K562 (cell line): Measurements from ENCODE around the gene OR51V1. TPM values are rescaled to one million over a fixed set of nuclear protein-coding genes. Genes with fewer than 3 reads are reported as not detected.

Source experiments
- BACH1 ChIP-seq: fragments of 200-800 bp; sonication (Bioruptor generic); IDR thresholded peaks from 2 replicates; pipeline ENCODE4 v1.6.1; 2016; ENCODE audit warnings: missing genetic modification characterization, missing compliant biosample characterization
- CREB1 ChIP-seq, 2 experiments: sonication (generic) in 1 of 2; formaldehyde crosslinking in 1 of 2; IDR thresholded peaks; 2 replicates each; pipeline versions ENCODE4 v1.6.1 to v1.8.0; 2012 to 2022; ENCODE audit warnings: inconsistent platforms in 1 of 2, mild to moderate bottlenecking in 1 of 2, missing genetic modification reagents in 1 of 2, moderate library complexity in 1 of 2
- DMBX1 ChIP-seq: fragments of 250-450 bp; sonication (Bioruptor Pico); IDR thresholded peaks from 2 replicates; pipeline ENCODE4 v1.8.0; 2022; ENCODE audit warnings: inconsistent platforms, mild to moderate bottlenecking, moderate library complexity, borderline replicate concordance
- FOXM1 ChIP-seq, 2 experiments: fragments of 450-650 bp in 1 of 2; sonication (generic) in 1 of 2; formaldehyde crosslinking in 1 of 2; IDR thresholded peaks; 2 replicates each; pipeline versions ENCODE4 v1.6.1 to v1.9.0; 2017 to 2022; ENCODE audit warnings: low read depth in 2 of 2, mild to moderate bottlenecking in 2 of 2, missing genetic modification reagents in 1 of 2, moderate library complexity in 1 of 2
- HDAC3 ChIP-seq: fragments of 450-650 bp; IDR thresholded peaks from 2 replicates; pipeline ENCODE4 v1.6.1; 2018; ENCODE audit warnings: borderline replicate concordance, mild to moderate bottlenecking, moderate library complexity; ENCODE audit not compliant: partially characterized antibody
- HLTF ChIP-seq: fragments of 450-650 bp; IDR thresholded peaks from 2 replicates; pipeline ENCODE4 v1.6.1; 2016
- MAZ ChIP-seq, 2 experiments: fragments of 450-650 bp in 1 of 2; sonication (generic) in 1 of 2; formaldehyde crosslinking; IDR thresholded peaks in 1 of 2; conservative IDR thresholded peaks in 1 of 2; 2 replicates each; pipeline versions ENCODE4 v1.4.0 to v1.5.0; 2020; ENCODE audit warnings: mild to moderate bottlenecking in 1 of 2, missing genetic modification reagents in 1 of 2
- MECOM ChIP-seq: fragments of 250-450 bp; sonication (Bioruptor Pico); IDR thresholded peaks from 2 replicates; pipeline ENCODE4 v1.8.0; 2022; ENCODE audit warnings: inconsistent platforms
- SOX6 ChIP-seq: fragments of 450-650 bp; IDR thresholded peaks from 2 replicates; pipeline ENCODE4 v1.6.1; 2014; ENCODE audit warnings: mild to moderate bottlenecking
- TARDBP ChIP-seq: fragments of 450-650 bp; IDR thresholded peaks from 2 replicates; pipeline ENCODE4 v1.6.1; 2016
- THRAP3 ChIP-seq: fragments of 450-650 bp; IDR thresholded peaks from 2 replicates; pipeline ENCODE4 v1.6.1; 2016; ENCODE audit warnings: mild to moderate bottlenecking, inconsistent platforms, borderline replicate concordance
- ZNF146 ChIP-seq: IDR thresholded peaks from one replicate; pipeline ENCODE4 v1.6.1; 2018; ENCODE audit warnings: missing compliant biosample characterization; ENCODE audit not compliant: unreplicated experiment
- ZNF707 ChIP-seq: fragments of 250-450 bp; sonication (Bioruptor Pico); conservative IDR thresholded peaks from 2 replicates; pipeline ENCODE4 v1.8.0; 2022; ENCODE audit warnings: inconsistent platforms, mild to moderate bottlenecking, moderate library complexity
- ZSCAN29 ChIP-seq: fragments of 450-650 bp; IDR thresholded peaks from 2 replicates; pipeline ENCODE4 v1.6.1; 2017
- polyA plus RNA-seq, 8 experiments: library from polyadenylated mRNA; depleted of rRNA in 4 of 8; stranded (reverse) in 5 of 8; unstranded in 3 of 8; fragments of >200 nt; fragmentation: Nextera tagmentation in 2 of 8; fragmentation: Illumina TruSeq in 1 of 8; extraction: Ambion mirVana in 2 of 8; extraction: Trizol in 1 of 8; gene quantifications; 2 replicates each; pipeline versions ENCODE4 v1.2.1 to v1.2.3, GENCODE V29; 2011 to 2014; ENCODE audit warnings: inconsistent platforms in 1 of 8, missing spikeins in 1 of 8
- total RNA-seq, 7 experiments: library from RNA; depleted of rRNA in 6 of 7; stranded (reverse); fragments of >200 nt in 6 of 7; fragmentation: Illumina TruSeq in 2 of 7; extraction: Trizol in 2 of 7; gene quantifications; 2 replicates each; pipeline versions ENCODE4 v1.2.1 to v1.2.3, GENCODE V29; 2011 to 2021; ENCODE audit warnings: low replicate concordance in 1 of 7
- TF ChIP-seq, protein P1 (sequence below): fragments of 450-650 bp; IDR thresholded peaks from one replicate; pipeline ENCODE4 v1.6.1; 2018; ENCODE audit warnings: mild to moderate bottlenecking, moderate library complexity; ENCODE audit not compliant: partially characterized antibody
- TF ChIP-seq, protein P2 (sequence below): fragments of 250-450 bp; sonication (Bioruptor Pico); IDR thresholded peaks from 2 replicates; pipeline ENCODE4 v1.8.0; 2022; ENCODE audit warnings: moderate library complexity, mild to moderate bottlenecking, inconsistent platforms
- TF ChIP-seq, protein P3 (sequence below): fragments of 200-800 bp; sonication (Bioruptor generic); IDR thresholded peaks from 2 replicates; pipeline ENCODE4 v1.6.1; 2016; ENCODE audit warnings: missing genetic modification characterization, missing compliant biosample characterization
- TF ChIP-seq, protein P4 (sequence below): fragments of 450-650 bp; IDR thresholded peaks from 2 replicates; pipeline ENCODE4 v1.6.1; 2016; ENCODE audit warnings: antibody characterized with exemption

The OR51V1 gene
- total and polyA plus RNA-seq, 9 of the 15 experiments (the other 6 are each of a cell fraction or from before 2014, with no cell fraction given), result not detected

DNA sequence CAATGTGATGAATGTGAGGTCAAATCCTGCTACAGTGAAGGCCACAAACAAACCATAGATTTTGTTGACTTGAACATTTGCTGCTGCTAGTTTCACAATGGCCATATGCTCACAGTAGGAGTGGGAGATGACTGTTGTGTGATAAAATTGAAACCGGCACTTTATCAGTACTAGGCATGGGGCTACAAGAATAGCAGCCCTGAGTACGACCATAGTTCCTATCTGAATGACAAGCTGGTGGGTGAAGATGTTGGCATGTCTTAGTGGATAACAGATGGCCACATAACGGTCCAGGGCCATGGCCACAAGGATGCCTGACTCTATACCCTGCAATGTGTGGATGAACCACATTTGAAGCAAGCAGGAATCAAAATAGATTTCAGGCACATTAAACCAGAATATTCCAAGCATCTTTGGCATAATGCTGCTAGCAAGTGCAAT lies 48.7 kb downstream of the OR51V1 start (continued):
- TF ChIP-seq HDAC3 (peak; percentile 79), THRAP3 (0 out of 2 replicates have a peak, but pooled peaks have one; percentile 14), CREB1 (IDR thresholded peaks at IDR 0.05) (peak; percentile 75; the same call in 1 of the 2 replicates), CREB1 (CRISPR knock-in tag; IDR thresholded peaks at IDR 0.05) (no peak), DMBX1 (CRISPR knock-in tag) (peak; percentile 84; the same call in 1 of the 2 replicates), ZSCAN29 (no peak), HLTF (peak; percentile 81; the same call in 1 of the 2 replicates), ZNF707 (CRISPR knock-in tag) (no peak), MECOM (peak; percentile 67; the same call in 1 of the 2 replicates), BACH1 (no peak), MAZ (CRISPR knock-in tag; conservative IDR thresholded peaks at IDR 0.05 in 1 of 2, IDR thresholded peaks at IDR 0.05 in 1 of 2) (peak in 1 of 2 experiments; percentile 54; a peak in 2 of 4 replicates), SOX6 (peak; percentile 96), FOXM1 (IDR thresholded peaks at IDR 0.05; ENCODE audit: low read depth) (peak; percentile 92), FOXM1 (CRISPR knock-in tag; IDR thresholded peaks at IDR 0.05; ENCODE audit: low read depth) (no peak), ZNF146 (CRISPR knock-in tag) (no peak), TARDBP (no peak)
- TF ChIP-seq, protein P1, sequence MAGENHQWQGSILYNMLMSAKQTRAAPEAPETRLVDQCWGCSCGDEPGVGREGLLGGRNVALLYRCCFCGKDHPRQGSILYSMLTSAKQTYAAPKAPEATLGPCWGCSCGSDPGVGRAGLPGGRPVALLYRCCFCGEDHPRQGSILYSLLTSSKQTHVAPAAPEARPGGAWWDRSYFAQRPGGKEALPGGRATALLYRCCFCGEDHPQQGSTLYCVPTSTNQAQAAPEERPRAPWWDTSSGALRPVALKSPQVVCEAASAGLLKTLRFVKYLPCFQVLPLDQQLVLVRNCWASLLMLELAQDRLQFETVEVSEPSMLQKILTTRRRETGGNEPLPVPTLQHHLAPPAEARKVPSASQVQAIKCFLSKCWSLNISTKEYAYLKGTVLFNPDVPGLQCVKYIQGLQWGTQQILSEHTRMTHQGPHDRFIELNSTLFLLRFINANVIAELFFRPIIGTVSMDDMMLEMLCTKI, result no peak
- TF ChIP-seq, protein P2, sequence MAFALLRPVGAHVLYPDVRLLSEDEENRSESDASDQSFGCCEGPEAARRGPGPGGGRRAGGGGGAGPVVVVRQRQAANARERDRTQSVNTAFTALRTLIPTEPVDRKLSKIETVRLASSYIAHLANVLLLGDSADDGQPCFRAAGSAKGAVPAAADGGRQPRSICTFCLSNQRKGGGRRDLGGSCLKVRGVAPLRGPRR, result no peak
- TF ChIP-seq, protein P3, sequence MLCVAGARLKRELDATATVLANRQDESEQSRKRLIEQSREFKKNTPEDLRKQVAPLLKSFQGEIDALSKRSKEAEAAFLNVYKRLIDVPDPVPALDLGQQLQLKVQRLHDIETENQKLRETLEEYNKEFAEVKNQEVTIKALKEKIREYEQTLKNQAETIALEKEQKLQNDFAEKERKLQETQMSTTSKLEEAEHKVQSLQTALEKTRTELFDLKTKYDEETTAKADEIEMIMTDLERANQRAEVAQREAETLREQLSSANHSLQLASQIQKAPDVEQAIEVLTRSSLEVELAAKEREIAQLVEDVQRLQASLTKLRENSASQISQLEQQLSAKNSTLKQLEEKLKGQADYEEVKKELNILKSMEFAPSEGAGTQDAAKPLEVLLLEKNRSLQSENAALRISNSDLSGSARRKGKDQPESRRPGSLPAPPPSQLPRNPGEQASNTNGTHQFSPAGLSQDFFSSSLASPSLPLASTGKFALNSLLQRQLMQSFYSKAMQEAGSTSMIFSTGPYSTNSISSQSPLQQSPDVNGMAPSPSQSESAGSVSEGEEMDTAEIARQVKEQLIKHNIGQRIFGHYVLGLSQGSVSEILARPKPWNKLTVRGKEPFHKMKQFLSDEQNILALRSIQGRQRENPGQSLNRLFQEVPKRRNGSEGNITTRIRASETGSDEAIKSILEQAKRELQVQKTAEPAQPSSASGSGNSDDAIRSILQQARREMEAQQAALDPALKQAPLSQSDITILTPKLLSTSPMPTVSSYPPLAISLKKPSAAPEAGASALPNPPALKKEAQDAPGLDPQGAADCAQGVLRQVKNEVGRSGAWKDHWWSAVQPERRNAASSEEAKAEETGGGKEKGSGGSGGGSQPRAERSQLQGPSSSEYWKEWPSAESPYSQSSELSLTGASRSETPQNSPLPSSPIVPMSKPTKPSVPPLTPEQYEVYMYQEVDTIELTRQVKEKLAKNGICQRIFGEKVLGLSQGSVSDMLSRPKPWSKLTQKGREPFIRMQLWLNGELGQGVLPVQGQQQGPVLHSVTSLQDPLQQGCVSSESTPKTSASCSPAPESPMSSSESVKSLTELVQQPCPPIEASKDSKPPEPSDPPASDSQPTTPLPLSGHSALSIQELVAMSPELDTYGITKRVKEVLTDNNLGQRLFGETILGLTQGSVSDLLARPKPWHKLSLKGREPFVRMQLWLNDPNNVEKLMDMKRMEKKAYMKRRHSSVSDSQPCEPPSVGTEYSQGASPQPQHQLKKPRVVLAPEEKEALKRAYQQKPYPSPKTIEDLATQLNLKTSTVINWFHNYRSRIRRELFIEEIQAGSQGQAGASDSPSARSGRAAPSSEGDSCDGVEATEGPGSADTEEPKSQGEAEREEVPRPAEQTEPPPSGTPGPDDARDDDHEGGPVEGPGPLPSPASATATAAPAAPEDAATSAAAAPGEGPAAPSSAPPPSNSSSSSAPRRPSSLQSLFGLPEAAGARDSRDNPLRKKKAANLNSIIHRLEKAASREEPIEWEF (CRISPR knock-in tag), result 0 out of 2 replicates have a peak, but pooled peaks have one; percentile 65
- TF ChIP-seq, protein P4, sequence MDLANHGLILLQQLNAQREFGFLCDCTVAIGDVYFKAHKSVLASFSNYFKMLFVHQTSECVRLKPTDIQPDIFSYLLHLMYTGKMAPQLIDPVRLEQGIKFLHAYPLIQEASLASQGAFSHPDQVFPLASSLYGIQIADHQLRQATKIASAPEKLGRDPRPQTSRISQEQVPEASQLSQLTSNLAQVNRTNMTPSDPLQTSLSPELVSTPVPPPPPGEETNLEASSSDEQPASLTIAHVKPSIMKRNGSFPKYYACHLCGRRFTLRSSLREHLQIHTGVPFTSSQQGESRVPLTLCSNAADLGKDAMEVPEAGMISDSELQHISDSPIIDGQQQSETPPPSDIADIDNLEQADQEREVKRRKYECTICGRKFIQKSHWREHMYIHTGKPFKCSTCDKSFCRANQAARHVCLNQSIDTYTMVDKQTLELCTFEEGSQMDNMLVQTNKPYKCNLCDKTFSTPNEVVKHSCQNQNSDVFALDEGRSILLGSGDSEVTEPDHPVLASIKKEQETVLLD, result peak; percentile 61; the same call in 1 of the 2 replicates
